ACC112 (cell line): ENCODE results near the gene SDHAF2.

ENCODE experiments used
- H2AFZ ChIP-seq: fragments of 200-600 bp; sonication (generic); one replicate; pipeline ENCODE4 v1.6.0; 2017; ENCODE audit warnings: antibody characterized with exemption, low read length; ENCODE audit not compliant: unreplicated experiment
- H3K27ac ChIP-seq: fragments of 200-600 bp; sonication (generic); 2 replicates; pipeline ENCODE4 v1.5.1; 2014; ENCODE audit warnings: low read depth, mild to moderate bottlenecking, antibody characterized with exemption, low read length, moderate library complexity
- H3K27me3 ChIP-seq: fragments of 200-600 bp; sonication (generic); 2 replicates; pipeline ENCODE4 v1.6.1; 2014; ENCODE audit warnings: mild to moderate bottlenecking, antibody characterized with exemption, low read length, moderate library complexity, mixed read lengths; ENCODE audit not compliant: insufficient read depth
- H3K36me3 ChIP-seq: fragments of 200-600 bp; sonication (generic); 2 replicates; pipeline ENCODE4 v1.6.1; 2016; ENCODE audit warnings: mild to moderate bottlenecking, antibody characterized with exemption, low read length, moderate library complexity, mixed read lengths; ENCODE audit not compliant: insufficient read depth
- H3K4me1 ChIP-seq: fragments of 200-600 bp; sonication (generic); one replicate; pipeline ENCODE4 v1.6.1; 2016; ENCODE audit warnings: low read length, mixed read lengths; ENCODE audit not compliant: insufficient read depth, unreplicated experiment, control insufficient read depth
- H3K4me3 ChIP-seq: fragments of 200-600 bp; sonication (generic); 2 replicates; pipeline ENCODE4 v1.5.1; 2014; ENCODE audit warnings: mild to moderate bottlenecking, low read depth, low read length
- H3K79me2 ChIP-seq: fragments of 200-600 bp; sonication (generic); one replicate; pipeline ENCODE4 v1.6.0; 2016; ENCODE audit warnings: low read length; ENCODE audit not compliant: control insufficient read depth, unreplicated experiment, insufficient read depth

SDHAF2 gene

GRCh38 chr11:61486011-61486620 is 56.2 kb downstream of the SDHAF2 start:
- peaks cover 22% of the 10 kb centered on the region for H3K4me1 ChIP-seq
- no peak overlapping the region for H3K4me3 ChIP-seq
- H3K27ac ChIP-seq: no peak overlapping the region
- no peak overlapping the region for H2AFZ ChIP-seq
- no peaks in the 10 kb centered on the region for H3K27me3 ChIP-seq
- H3K79me2 ChIP-seq: no peaks in the 10 kb centered on the region
- H3K36me3 ChIP-seq: no peaks in the 10 kb centered on the region

- Histone ChIP-seq H3K79me2 (no peaks in the 10 kb centered on the region), H3K36me3 (no peaks in the 10 kb centered on the region), H3K4me1 (peaks cover 22% of the 10 kb centered on the region), H2AFZ (no peak overlapping the region), H3K4me3 (no peak overlapping the region), H3K27me3 (no peaks in the 10 kb centered on the region), H3K27ac (no peak overlapping the region)
These were observed 56.9 kb downstream of the SDHAF2 start for GRCh38 chr11:61486779-61487178.

- peaks cover 22% of the 10 kb centered on the region for H3K4me1 ChIP-seq
- H3K27ac ChIP-seq: no peak overlapping the region
- H3K4me3 ChIP-seq: no peak overlapping the region
- H3K79me2 ChIP-seq: no peaks in the 10 kb centered on the region
- H3K36me3 ChIP-seq: no peaks in the 10 kb centered on the region
- no peak overlapping the region for H2AFZ ChIP-seq
- H3K27me3 ChIP-seq: no peaks in the 10 kb centered on the region
These were observed 57.6 kb downstream of the SDHAF2 start for GRCh38 chr11:61487342-61488025.

GRCh38 chr11:61488651-61489291 is 58.8 kb downstream of the SDHAF2 start:
- H3K4me1 ChIP-seq: peaks cover 22% of the 10 kb centered on the region
- H3K27ac ChIP-seq: no peak overlapping the region
- H3K79me2 ChIP-seq: no peaks in the 10 kb centered on the region
- H3K27me3 ChIP-seq: no peaks in the 10 kb centered on the region
- no peak overlapping the region for H2AFZ ChIP-seq
- no peaks in the 10 kb centered on the region for H3K36me3 ChIP-seq
- no peak overlapping the region for H3K4me3 ChIP-seq

- H3K27me3 ChIP-seq: no peaks in the 10 kb centered on the region
- no peak overlapping the region for H3K27ac ChIP-seq
- H3K79me2 ChIP-seq: no peaks in the 10 kb centered on the region
- H2AFZ ChIP-seq: no peak overlapping the region
- no peaks in the 10 kb centered on the region for H3K36me3 ChIP-seq
- H3K4me3 ChIP-seq: no peak overlapping the region
- H3K4me1 ChIP-seq: peaks cover 22% of the 10 kb centered on the region
These were observed 60.2 kb downstream of the SDHAF2 start for GRCh38 chr11:61489833-61490721.

GRCh38 chr11:61491736-61492395 is 61.9 kb downstream of the SDHAF2 start:
- no peaks in the 10 kb centered on the region for H3K79me2 ChIP-seq
- H3K27ac ChIP-seq: no peak overlapping the region
- peaks cover 22% of the 10 kb centered on the region for H3K4me1 ChIP-seq
- no peak overlapping the region for H3K4me3 ChIP-seq
- H2AFZ ChIP-seq: no peak overlapping the region
- H3K36me3 ChIP-seq: no peaks in the 10 kb centered on the region
- H3K27me3 ChIP-seq: no peaks in the 10 kb centered on the region

GRCh38 chr11:61494381-61494961 is 64.5 kb downstream of the SDHAF2 start:
- Histone ChIP-seq H3K27ac (no peak overlapping the region), H3K4me1 (peaks cover 11% of the 10 kb centered on the region)

GRCh38 chr11:61495801-61496601 is 66.1 kb downstream of the SDHAF2 start:
- H3K27ac ChIP-seq: no peak overlapping the region
- H3K36me3 ChIP-seq: no peaks in the 10 kb centered on the region
- H3K27me3 ChIP-seq: no peaks in the 10 kb centered on the region
- H3K4me3 ChIP-seq: no peak overlapping the region
- H2AFZ ChIP-seq: no peak overlapping the region
- H3K79me2 ChIP-seq: no peaks in the 10 kb centered on the region
- H3K4me1 ChIP-seq: no peaks in the 10 kb centered on the region

More at GRCh38 chr11:61494381-61494961, 64.5 kb downstream of the SDHAF2 start:
- Histone ChIP-seq H3K4me3 (no peak overlapping the region), H2AFZ (no peak overlapping the region), H3K79me2 (no peaks in the 10 kb centered on the region), H3K36me3 (no peaks in the 10 kb centered on the region), H3K27me3 (no peaks in the 10 kb centered on the region)
